Measurements from ENCODE around the gene GATAD1.
"Not testable (repeated sequence)": the region's sequence is repeated elsewhere in the genome, so short reads cannot be mapped to it uniquely, and the experiment has no call there.

The GATAD1 gene

GRCh38 chr7:92436612-92437445 is 10.5 kb upstream of the GATAD1 start:
- DNase-seq (ENCODE audit: low read depth in 2 of 2, low spot score in 1 of 2), result no peak

DNA sequence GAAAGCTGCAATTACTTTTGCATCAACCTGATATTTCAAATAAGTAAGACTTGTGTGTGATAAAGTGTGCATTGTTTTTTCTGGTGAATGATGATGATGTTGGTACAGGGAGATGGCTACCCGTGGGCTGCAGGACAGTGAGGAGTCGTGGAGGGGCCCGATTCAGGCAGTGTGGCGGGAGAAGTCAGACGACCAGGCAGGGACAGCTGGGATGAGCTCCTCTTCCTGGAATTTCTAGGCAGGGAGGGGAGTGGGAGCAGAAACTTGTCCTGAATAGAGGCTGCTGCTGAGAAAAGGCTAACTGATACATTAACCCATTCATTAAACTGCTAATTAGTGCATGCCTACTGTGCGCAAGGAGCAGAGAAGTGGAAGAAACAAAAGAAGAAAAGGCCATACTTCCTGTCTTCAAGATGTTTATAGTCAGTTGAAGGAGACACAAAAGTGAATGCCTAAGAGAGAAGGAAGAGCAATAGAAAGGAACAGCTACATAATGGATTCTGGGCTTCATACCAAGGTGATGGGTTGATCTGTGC is 9.3 kb upstream of the GATAD1 start:
- no peak for DNase-seq (ENCODE audit: low read depth in 2 of 2, low spot score in 1 of 2)

- DNase-seq (ENCODE audit: low read depth in 2 of 2, low spot score in 1 of 2), result not testable (repeated sequence)
Measured at GRCh38 chr7:92442720-92443119, 4.6 kb upstream of the GATAD1 start.

GRCh38 chr7:92446869-92447344 is 375 bp upstream of the GATAD1 start:
- no peak for DNase-seq (ENCODE audit: low read depth in 2 of 2, low spot score in 1 of 2)

DNA sequence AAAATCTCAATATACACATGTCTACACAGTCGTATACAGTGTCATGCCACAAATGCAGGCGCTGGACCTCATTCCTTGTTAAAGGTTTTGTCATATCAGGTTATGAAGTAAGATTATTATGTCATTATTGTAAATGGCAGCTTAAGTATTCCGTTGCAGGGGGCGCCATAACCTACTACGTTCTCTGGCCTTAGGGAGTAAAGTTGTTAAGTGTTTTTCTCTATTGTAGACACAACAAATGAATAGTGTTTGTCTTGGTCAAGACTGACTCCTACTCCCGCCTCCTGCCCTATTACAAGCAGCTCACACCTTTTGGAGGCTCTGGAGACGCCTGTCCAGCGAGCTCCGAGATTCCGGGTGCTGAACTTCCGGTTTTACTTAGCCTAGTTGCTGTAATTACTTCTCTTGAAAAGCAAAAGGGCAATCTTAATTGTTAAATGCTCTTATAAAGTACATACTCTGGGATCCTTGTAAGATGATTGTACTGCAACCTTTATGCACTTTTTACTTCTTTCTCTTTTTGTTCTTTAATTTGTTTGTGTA is 994 bp downstream of the GATAD1 start:
- peak in 1 of 2 donors; percentile 41 for DNase-seq (ENCODE audit: low read depth in 2 of 2, low spot score in 1 of 2)

DNA sequence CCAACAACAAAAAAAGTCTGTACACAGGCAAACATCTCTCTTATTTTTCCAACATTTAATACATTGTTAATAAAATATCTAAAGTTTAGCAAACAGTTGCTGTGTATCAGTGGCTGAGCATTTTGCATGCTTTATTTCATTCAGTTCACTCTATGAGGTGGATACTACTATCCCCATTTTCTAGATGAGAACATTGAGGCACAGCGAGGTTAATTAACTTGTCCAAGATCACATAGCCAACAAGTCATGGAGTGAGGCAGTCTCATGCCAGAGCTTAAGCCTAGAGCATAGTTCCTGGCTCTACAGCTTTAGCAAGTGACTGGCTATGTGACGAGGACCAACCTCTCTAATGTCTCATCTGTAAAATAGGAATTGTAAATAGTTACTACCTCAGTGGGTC is 4.4 kb downstream of the GATAD1 start:
- no peak for DNase-seq (ENCODE audit: low read depth in 2 of 2, low spot score in 1 of 2)

GRCh38 chr7:92456236-92456635 is 9.0 kb downstream of the GATAD1 start:
- no peak for DNase-seq (ENCODE audit: low read depth in 2 of 2, low spot score in 1 of 2)

- DNase-seq (ENCODE audit: low read depth in 2 of 2, low spot score in 1 of 2), result no peak
Measured at GRCh38 chr7:92460109-92460508, 12.8 kb downstream of the GATAD1 start.

DNA sequence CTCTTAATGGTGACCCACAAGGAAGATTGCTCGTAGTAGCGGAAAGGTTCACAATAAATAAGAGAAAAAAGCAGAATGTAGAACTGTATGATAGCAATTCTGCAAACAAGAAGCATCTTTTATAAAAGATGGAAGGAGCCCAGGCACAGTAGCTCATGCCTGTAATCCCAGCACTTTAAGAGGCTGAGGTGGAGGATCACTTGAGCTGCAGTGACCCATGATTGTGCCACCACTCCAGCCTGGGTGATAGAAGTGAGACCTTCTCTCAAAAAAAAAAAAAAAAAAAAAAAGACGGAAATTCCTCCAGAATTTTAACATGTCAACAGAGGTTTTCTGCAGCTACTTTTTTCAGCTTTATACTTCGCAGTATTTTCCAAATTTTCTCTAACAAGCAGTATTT is 13.2 kb downstream of the GATAD1 start:
- no peak for DNase-seq (ENCODE audit: low read depth in 2 of 2, low spot score in 1 of 2)

GRCh38 chr7:92461027-92462003 is 14.0 kb downstream of the GATAD1 start:
- DNase-seq (ENCODE audit: low read depth in 2 of 2, low spot score in 1 of 2), result no peak

- DNase-seq (ENCODE audit: low read depth in 2 of 2, low spot score in 1 of 2), result no peak
Measured at GRCh38 chr7:92462560-92462959, 15.3 kb downstream of the GATAD1 start.

DNA sequence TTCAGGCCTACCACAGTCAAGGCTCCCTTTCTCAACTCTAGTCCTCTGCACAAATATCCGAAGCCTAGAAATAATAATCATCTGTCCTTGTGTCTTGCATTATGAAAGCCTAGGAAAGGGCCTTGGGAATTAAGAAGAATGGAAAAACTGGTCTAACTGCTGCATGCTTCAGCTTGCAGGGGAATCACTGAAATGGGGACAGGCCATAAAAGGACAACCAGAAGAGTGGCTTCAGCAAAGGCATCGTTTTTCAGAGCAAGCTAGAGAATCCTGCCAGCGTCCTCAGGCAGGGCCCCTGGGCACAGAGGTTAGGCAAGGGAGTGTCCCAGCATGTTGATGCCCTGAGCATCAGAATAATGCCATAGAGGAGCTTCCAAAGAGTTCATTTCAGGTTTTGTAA is 17.2 kb downstream of the GATAD1 start:
- no peak for DNase-seq (ENCODE audit: low read depth in 2 of 2, low spot score in 1 of 2)

DNA sequence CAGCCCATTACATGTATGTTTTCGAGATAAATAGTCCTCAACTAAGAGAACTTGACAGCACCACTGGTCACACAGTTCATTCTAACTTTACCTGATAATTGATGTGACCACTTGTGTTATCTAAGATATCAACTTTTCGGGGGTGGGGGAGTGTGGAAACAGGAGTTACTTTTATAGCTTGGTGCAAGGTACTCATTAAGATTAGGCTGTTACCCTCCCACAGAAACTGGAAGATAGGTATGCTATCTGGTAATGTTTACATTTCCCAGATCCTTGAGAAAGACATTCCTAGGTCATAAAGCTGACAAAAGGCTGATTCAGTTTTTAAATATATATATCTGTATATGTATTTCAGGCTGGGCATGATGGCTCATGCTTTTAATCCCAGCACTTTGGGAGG is 19.4 kb downstream of the GATAD1 start:
- no peak for DNase-seq (ENCODE audit: low read depth in 2 of 2, low spot score in 1 of 2)

DNA sequence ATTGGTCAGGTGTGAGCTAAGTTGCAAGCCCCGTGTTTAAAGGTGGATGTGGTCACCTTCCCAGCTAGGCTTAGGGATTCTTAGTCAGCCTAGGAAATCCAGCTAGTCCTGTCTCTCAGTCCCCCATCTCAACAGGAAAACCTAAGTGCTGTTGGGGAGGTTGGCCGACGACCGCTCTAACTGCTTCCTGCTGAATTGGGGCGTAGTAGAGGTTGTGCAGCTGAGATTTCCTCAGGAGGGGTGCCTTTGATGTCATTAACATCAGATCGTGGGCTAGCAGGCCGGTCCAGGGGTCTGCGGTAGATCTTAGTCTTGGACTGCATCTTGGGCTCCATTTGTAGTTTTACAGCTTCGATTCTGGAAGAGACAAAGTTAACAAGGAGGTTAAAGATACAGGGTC is 21.3 kb downstream of the GATAD1 start:
- DNase-seq (ENCODE audit: low read depth in 2 of 2, low spot score in 1 of 2), result not testable (repeated sequence)

GRCh38 chr7:92473989-92474388 is 26.7 kb downstream of the GATAD1 start:
- DNase-seq (ENCODE audit: low read depth in 2 of 2, low spot score in 1 of 2), result not testable (repeated sequence)

DNA sequence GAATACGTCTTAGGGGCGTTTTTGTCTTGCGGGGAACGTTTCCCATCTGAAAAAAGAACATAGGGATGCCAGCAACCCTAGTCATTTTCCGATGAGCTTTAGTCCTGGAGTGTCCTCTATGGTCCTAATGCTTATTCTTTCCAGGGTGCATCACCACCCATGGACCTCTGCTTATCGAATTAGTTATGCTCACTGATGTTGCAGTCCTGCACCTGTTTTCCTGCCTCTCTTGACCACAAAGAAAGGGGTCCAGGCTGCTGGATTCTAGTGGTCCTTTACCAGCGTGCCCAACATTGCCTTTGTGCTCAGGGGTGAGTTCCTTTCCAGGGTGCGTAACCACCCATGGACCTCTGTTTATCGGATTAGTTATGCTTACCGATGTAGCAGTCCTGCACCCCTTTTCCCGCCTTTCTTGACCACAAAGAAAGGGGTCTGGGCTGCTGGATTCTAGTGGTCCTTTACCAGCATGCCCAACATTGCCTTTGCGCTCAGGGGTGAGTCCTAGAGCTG is 28.0 kb downstream of the GATAD1 start:
- DNase-seq (ENCODE audit: low read depth in 2 of 2, low spot score in 1 of 2), result not testable (repeated sequence)

- not testable (repeated sequence) for DNase-seq (ENCODE audit: low read depth in 2 of 2, low spot score in 1 of 2)
Measured at GRCh38 chr7:92475851-92476590, 28.7 kb downstream of the GATAD1 start.

DNA sequence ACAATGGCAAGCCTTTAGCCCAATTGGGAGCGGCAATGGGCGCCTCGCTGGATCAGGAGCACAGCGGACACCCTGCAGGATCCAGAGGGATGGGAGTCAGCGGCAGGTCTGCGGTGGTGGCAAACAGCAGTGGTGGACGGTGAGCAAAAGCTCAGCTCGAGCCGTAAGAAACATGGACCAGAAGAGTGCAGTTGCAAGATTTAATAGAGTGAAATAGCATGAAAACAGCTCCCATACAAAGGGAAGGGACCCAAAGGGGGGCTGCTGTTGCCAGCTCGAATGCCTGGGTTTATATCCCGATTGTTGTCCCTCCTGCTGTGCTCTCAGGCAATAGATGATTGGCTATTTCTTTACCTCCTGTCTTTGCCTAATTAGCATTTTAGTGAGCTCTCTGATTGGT is 30.4 kb downstream of the GATAD1 start, which contains the start of gene ERVW-1:
Gene ERVW-1, minus strand, starts transcription at position 266 of the 400 bp plus-strand sequence. CDS start 7,565 bp downstream, outside the sequence.
- DNase-seq (ENCODE audit: low read depth in 2 of 2, low spot score in 1 of 2), result not testable (repeated sequence)

DNA sequence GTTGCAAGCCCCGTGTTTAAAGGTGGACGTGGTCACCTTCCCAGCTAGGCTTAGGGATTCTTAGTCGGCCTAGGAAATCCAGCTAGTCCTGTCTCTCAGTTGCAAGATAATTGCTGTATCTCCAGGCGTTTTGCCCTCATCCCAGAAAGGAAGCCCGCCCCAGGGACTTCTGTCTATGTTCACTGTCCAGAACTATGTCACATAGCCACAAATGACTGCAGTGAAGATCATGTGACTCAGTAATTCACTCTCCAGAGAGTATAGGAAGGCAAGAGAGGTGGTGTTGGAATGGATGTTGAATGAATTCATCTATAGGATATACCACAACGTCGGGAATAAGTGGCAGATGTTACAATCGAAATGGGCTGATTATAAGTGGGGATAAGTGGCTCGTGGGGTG is 30.8 kb downstream of the GATAD1 start:
- no peak for DNase-seq (ENCODE audit: low read depth in 2 of 2, low spot score in 1 of 2)

DNA sequence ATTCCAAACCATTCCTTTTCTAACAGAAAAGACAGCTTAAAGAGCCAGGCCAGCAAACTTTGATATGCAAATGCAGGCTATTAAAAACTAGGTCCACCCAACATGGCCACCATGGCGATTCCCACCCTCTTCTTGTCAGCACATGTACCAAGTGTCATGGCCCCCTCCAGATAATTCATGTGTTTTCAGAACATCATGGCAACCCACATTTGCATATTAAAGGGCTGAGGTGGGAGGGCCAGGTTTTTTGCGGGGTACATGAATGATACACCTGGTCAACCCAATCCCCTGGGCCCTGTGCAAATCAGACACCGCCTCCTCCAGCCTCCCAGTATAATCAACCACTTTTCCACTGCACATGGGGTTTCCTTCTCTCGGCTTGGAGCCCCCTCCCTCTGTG is 31.4 kb downstream of the GATAD1 start:
- no peak for DNase-seq (ENCODE audit: low read depth in 2 of 2, low spot score in 1 of 2)
